Measurements from ENCODE around the gene FOXD4. TPM values are rescaled to one million over a fixed set of nuclear protein-coding genes. Genes with fewer than 3 reads are reported as not detected.
A peak's percentile ranks its signal among the peaks of the same experiment; 100 is the strongest.
"Not testable (repeated sequence)": the region's sequence is repeated elsewhere in the genome, so short reads cannot be mapped to it uniquely, and the experiment has no call there.

Gene FOXD4
- not detected for total RNA-seq
- long read RNA-seq = 0 reads

- intact Hi-C loops (cut with DNase I); DNase-seq (ENCODE audit: low spot score): not testable (repeated sequence)
These were observed at the start of gene FOXD4 for GRCh38 chr9:117995-118467. FOXD4 (minus strand) TSS chr9:118417; CDS start chr9:118119, 298 bp downstream.

- intact Hi-C loops (cut with DNase I); DNase-seq (ENCODE audit: low spot score): not testable (repeated sequence)
These were observed 41.7 kb upstream of the FOXD4 start for GRCh38 chr9:159871-160270.

- DNase-seq (ENCODE audit: low spot score); intact Hi-C loops (cut with DNase I): not testable (repeated sequence)
These were observed 33.0 kb upstream of the FOXD4 start for GRCh38 chr9:151173-151572.

- intact Hi-C loops (cut with DNase I); DNase-seq (ENCODE audit: low spot score): not testable (repeated sequence)
These were observed 21.7 kb upstream of the FOXD4 start for GRCh38 chr9:139880-140279.

GRCh38 chr9:117144-117994 lies 848 bp downstream of the FOXD4 start:
- DNase-seq (ENCODE audit: low spot score); intact Hi-C loops (cut with DNase I): not testable (repeated sequence)

GRCh38 chr9:116239-117077 lies 1.8 kb downstream of the FOXD4 start:
- DNase-seq (ENCODE audit: low spot score); intact Hi-C loops (cut with DNase I): not testable (repeated sequence)

- DNase-seq (ENCODE audit: low spot score); intact Hi-C loops (cut with DNase I): not testable (repeated sequence)
These were observed 3.1 kb downstream of the FOXD4 start for GRCh38 chr9:115118-115451.

- DNase-seq (ENCODE audit: low spot score); intact Hi-C loops (cut with DNase I): not testable (repeated sequence)
These were observed 3.7 kb downstream of the FOXD4 start for GRCh38 chr9:114267-115117.

- peak; percentile 78 for DNase-seq (ENCODE audit: low spot score)
- intact Hi-C loops (cut with DNase I) = not testable (repeated sequence)
These were observed 4.5 kb downstream of the FOXD4 start for GRCh38 chr9:113468-114266.

- DNase-seq (ENCODE audit: low spot score); intact Hi-C loops (cut with DNase I): not testable (repeated sequence)
These were observed 5.4 kb downstream of the FOXD4 start for GRCh38 chr9:112589-113467.

- DNase-seq (ENCODE audit: low spot score); intact Hi-C loops (cut with DNase I): not testable (repeated sequence)
These were observed 7.5 kb downstream of the FOXD4 start for GRCh38 chr9:110672-111071.

- DNase-seq (ENCODE audit: low spot score); intact Hi-C loops (cut with DNase I): not testable (repeated sequence)
These were observed 8.7 kb downstream of the FOXD4 start for GRCh38 chr9:109540-109939.

GRCh38 chr9:108742-109495 lies 9.3 kb downstream of the FOXD4 start:
- intact Hi-C loops (cut with DNase I); DNase-seq (ENCODE audit: low spot score): not testable (repeated sequence)

GRCh38 chr9:105991-106390 lies 12.2 kb downstream of the FOXD4 start:
- intact Hi-C loops (cut with DNase I); DNase-seq (ENCODE audit: low spot score): not testable (repeated sequence)

- DNase-seq (ENCODE audit: low spot score); intact Hi-C loops (cut with DNase I): not testable (repeated sequence)
These were observed 17.8 kb downstream of the FOXD4 start for GRCh38 chr9:100430-100829.

- DNase-seq (ENCODE audit: low spot score); intact Hi-C loops (cut with DNase I): not testable (repeated sequence)
These were observed 18.4 kb downstream of the FOXD4 start for GRCh38 chr9:99867-100266.

- DNase-seq (ENCODE audit: low spot score); intact Hi-C loops (cut with DNase I): not testable (repeated sequence)
These were observed 19.4 kb downstream of the FOXD4 start for GRCh38 chr9:98775-99174.
